ENCODE data around the gene FBXL7. TPM values are rescaled to one million over a fixed set of nuclear protein-coding genes. Genes with fewer than 3 reads are reported as not detected.
A peak's percentile ranks its signal among the peaks of the same experiment; 100 is the strongest.

Gene FBXL7
- total and polyA plus RNA-seq, 2 experiments from 2014 or later: 3.2 to 7.5 TPM

GRCh38 chr5:15715967-15716366, 216.0 kb downstream of the FBXL7 start:
- Histone ChIP-seq H3K36me3 (ENCODE audit: low read depth) (no peaks in the 10 kb centered on the region), H3K79me2 (ENCODE audit: insufficient read depth) (peaks cover 27% of the 10 kb centered on the region), H3K27me3 (replicated peaks; ENCODE audit: insufficient read depth) (no peaks in the 10 kb centered on the region), H3K27ac (no peak overlapping the region), H3K4me2 (ENCODE audit: unreplicated experiment) (no peak overlapping the region), H3K9ac (no peak overlapping the region), H3K9me2 (ENCODE audit: insufficient read depth) (no peaks in the 10 kb centered on the region; the same call in 1 of the 2 replicates), H3K9me3 (ENCODE audit: low read depth) (no peaks in the 10 kb centered on the region), H4K20me1 (ENCODE audit: insufficient read depth) (no peaks in the 10 kb centered on the region; the same call in 1 of the 2 replicates), H3K4me3 (no peak overlapping the region), H3K4me1 (ENCODE audit: insufficient read depth) (no peaks in the 10 kb centered on the region), H2AFZ (no peak overlapping the region), H3F3A (ENCODE audit: insufficient read depth) (no peaks in the 10 kb centered on the region)
- DNase-seq: no peak
- TF ChIP-seq EZH2 (IDR thresholded peaks at IDR 0.05; ENCODE audit: insufficient read depth, poor library complexity, severe bottlenecking) (no peak), EZH2phosphoT487 (IDR thresholded peaks at IDR 0.05; ENCODE audit: insufficient read depth, low read depth) (no peak)
- in situ Hi-C loops (cut with MboI): no loop called here
- 72 to 73% methylated on average over 5 of the region's 5 CpGs for WGBS, 2 experiments (ENCODE audit: low coverage in 1 of 2, low lambda C conversion rate in 2 of 2, missing lambda C conversion rate in 2 of 2)

GRCh38 chr5:15717001-15717400, 217.0 kb downstream of the FBXL7 start:
- Histone ChIP-seq H3K4me2 (ENCODE audit: unreplicated experiment) (no peak overlapping the region), H3K9me3 (ENCODE audit: low read depth) (no peaks in the 10 kb centered on the region), H3K4me1 (ENCODE audit: insufficient read depth) (no peaks in the 10 kb centered on the region), H3K27me3 (replicated peaks; ENCODE audit: insufficient read depth) (no peaks in the 10 kb centered on the region), H3K27ac (no peak overlapping the region), H3K9ac (no peak overlapping the region), H3K9me2 (ENCODE audit: insufficient read depth) (no peaks in the 10 kb centered on the region), H4K20me1 (ENCODE audit: insufficient read depth) (no peaks in the 10 kb centered on the region; the same call in 1 of the 2 replicates), H3K4me3 (no peak overlapping the region), H2AFZ (no peak overlapping the region), H3F3A (ENCODE audit: insufficient read depth) (no peaks in the 10 kb centered on the region), H3K36me3 (ENCODE audit: low read depth) (no peaks in the 10 kb centered on the region), H3K79me2 (ENCODE audit: insufficient read depth) (peaks cover 25% of the 10 kb centered on the region)
- peak; percentile 17 for DNase-seq
- WGBS, 2 experiments (ENCODE audit: low coverage in 1 of 2, low lambda C conversion rate in 2 of 2, missing lambda C conversion rate in 2 of 2): 86 to 87% methylated on average over 4 of the region's 4 CpGs
- TF ChIP-seq EZH2 (IDR thresholded peaks at IDR 0.05; ENCODE audit: insufficient read depth, poor library complexity, severe bottlenecking): no peak
- TF ChIP-seq EZH2phosphoT487 (IDR thresholded peaks at IDR 0.05; ENCODE audit: insufficient read depth, low read depth): no peak
- in situ Hi-C loops (cut with MboI): no loop called here

GRCh38 chr5:15718421-15719179, 218.6 kb downstream of the FBXL7 start:
- TF ChIP-seq EZH2phosphoT487 (IDR thresholded peaks at IDR 0.05; ENCODE audit: insufficient read depth, low read depth) (no peak), EZH2 (IDR thresholded peaks at IDR 0.05; ENCODE audit: insufficient read depth, poor library complexity, severe bottlenecking) (no peak)
- no peaks in the 10 kb centered on the region for H3K36me3 ChIP-seq (ENCODE audit: low read depth)
- no peak overlapping the region for H2AFZ ChIP-seq
- in situ Hi-C loops (cut with MboI): no loop called here
- no peaks in the 10 kb centered on the region for H3K27me3 ChIP-seq (replicated peaks; ENCODE audit: insufficient read depth)
- H3K9me2 ChIP-seq (ENCODE audit: insufficient read depth): no peaks in the 10 kb centered on the region
- 80 to 85% methylated on average over 8 of the region's 8 CpGs for WGBS, 2 experiments (ENCODE audit: low coverage in 1 of 2, low lambda C conversion rate in 2 of 2, missing lambda C conversion rate in 2 of 2)
- no peaks in the 10 kb centered on the region for H3K9me3 ChIP-seq (ENCODE audit: low read depth)
- no peak overlapping the region for H3K4me3 ChIP-seq
- no peaks in the 10 kb centered on the region; the same call in 1 of the 2 replicates for H4K20me1 ChIP-seq (ENCODE audit: insufficient read depth)
- H3K4me2 ChIP-seq (ENCODE audit: unreplicated experiment): no peak overlapping the region
- no peak overlapping the region for H3K27ac ChIP-seq
- H3F3A ChIP-seq (ENCODE audit: insufficient read depth): no peaks in the 10 kb centered on the region
- H3K4me1 ChIP-seq (ENCODE audit: insufficient read depth): no peaks in the 10 kb centered on the region
- no peak overlapping the region for H3K9ac ChIP-seq
- no peak for DNase-seq
- peaks cover 23% of the 10 kb centered on the region for H3K79me2 ChIP-seq (ENCODE audit: insufficient read depth)

GRCh38 chr5:15719784-15720183, 219.8 kb downstream of the FBXL7 start:
- Histone ChIP-seq H3F3A (ENCODE audit: insufficient read depth) (no peaks in the 10 kb centered on the region), H3K4me3 (no peak overlapping the region), H3K4me2 (ENCODE audit: unreplicated experiment) (no peak overlapping the region), H2AFZ (no peak overlapping the region), H3K79me2 (ENCODE audit: insufficient read depth) (peaks cover 15% of the 10 kb centered on the region), H4K20me1 (ENCODE audit: insufficient read depth) (no peaks in the 10 kb centered on the region; the same call in 1 of the 2 replicates), H3K27me3 (replicated peaks; ENCODE audit: insufficient read depth) (no peaks in the 10 kb centered on the region), H3K9me3 (ENCODE audit: low read depth) (no peaks in the 10 kb centered on the region), H3K9me2 (ENCODE audit: insufficient read depth) (no peaks in the 10 kb centered on the region), H3K27ac (no peak overlapping the region), H3K9ac (no peak overlapping the region), H3K4me1 (ENCODE audit: insufficient read depth) (no peaks in the 10 kb centered on the region), H3K36me3 (ENCODE audit: low read depth) (no peaks in the 10 kb centered on the region)
- 58 to 60% methylated on average over 4 of the region's 4 CpGs for WGBS, 2 experiments (ENCODE audit: low coverage in 1 of 2, low lambda C conversion rate in 2 of 2, missing lambda C conversion rate in 2 of 2)
- DNase-seq: no peak
- in situ Hi-C loops (cut with MboI): no loop called here
- TF ChIP-seq EZH2phosphoT487 (IDR thresholded peaks at IDR 0.05; ENCODE audit: insufficient read depth, low read depth) (no peak), EZH2 (IDR thresholded peaks at IDR 0.05; ENCODE audit: insufficient read depth, poor library complexity, severe bottlenecking) (no peak)

Measured in GM23248 (cell line).